ENCODE measurements around the gene FAM53A. TPM values are rescaled to one million over a fixed set of nuclear protein-coding genes. Genes with fewer than 3 reads are reported as not detected.

Gene FAM53A
- total RNA-seq, 2 experiments from 2014 or later = 0.94 to 2.8 TPM

DNA sequence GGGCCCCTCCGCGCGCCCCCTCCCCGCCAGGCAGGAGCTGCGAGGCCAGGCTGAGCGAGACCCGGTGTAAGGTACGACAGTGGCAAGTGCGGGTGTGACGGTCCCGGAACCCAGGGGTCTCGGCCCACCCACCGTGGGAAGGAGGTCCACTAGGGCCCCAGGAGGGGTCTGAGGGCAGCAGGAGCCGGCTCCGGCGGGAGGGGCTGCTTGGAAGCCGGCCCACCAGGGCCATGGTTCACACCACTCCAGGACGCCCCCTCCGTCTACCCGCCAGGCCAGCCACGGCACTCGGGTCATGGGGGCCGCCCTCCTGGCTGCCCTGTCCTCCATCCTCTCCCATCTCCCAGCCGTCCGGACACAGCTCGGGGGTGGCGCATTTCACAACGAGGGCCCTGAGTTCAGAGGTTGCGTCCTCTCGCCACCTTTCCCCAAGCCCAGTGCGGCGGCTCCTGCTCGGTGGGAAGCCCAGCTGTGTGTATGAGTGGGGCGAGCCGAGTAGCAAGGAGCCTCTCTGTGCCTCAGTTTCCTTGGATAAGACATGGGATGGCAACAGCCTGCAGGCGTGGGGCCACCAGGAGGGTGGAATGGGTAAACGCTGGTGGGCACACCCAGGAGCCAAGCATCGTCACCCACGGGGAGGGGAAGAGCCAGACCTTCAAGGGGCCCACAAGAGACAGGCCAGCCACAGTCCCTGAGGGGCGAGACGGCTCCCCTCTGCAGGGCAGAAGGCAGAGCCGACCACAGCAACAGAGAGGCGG, 81.3 kb downstream of the FAM53A start:
- CTCF ChIA-PET = no interaction called here
- POLR2A ChIA-PET = no interaction called here

DNA sequence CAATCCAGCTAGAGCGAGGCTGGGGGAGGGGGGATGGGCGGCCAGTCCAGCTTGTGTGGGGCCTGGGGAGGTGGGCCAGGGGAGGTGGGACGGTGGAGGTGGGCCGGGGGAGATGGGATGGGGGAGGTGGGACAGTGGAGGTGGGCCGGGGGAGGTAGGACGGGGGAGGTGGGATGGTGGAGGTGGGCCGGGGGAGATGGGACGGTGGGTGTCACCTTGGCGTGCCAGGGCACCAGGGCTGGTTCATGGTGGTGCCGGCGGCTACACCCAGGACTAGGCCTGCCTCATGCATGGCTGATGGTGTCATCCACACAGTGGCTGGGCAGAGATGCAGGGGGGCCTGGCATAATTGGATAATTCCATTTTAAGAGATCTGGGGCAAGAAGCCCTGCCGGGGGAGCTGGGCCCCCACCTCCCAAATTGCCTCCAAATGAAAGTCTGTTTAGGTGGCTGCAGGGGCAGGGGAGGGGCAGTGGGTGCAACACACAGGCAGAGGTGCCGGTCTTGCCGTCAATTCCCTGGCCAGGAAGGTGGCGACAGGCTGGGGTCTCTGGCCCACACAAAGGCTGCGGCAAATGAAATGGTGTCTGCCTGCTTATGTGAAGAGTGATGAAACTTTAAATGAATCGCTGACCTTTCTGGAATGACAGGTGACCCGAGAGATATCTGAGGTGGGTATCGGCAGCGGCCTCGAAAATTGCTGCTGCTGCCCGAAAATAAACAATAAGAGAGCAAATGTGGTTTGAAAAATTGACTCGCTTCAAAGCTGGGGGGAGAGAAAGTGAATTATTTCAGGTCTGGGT, 82.1 kb downstream of the FAM53A start:
- CTCF ChIA-PET = no interaction called here
- POLR2A ChIA-PET = no interaction called here

DNA sequence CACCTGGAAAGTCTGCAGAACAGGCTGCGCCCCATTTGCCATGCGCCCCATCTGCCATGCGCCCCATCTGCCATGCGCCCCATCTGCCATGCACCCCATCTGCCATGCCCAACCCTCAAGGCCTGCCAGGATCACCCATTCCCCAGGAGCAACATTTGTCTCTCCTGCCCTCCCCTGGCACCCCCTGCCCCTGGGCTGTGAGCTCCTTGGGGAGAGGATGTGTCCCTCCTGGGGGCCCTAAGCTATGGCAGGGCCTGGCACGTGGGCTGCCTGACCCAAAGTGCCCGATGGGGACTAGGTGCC, 82.6 kb downstream of the FAM53A start:
- POLR2A ChIA-PET = no interaction called here
- CTCF ChIA-PET = no interaction called here

DNA sequence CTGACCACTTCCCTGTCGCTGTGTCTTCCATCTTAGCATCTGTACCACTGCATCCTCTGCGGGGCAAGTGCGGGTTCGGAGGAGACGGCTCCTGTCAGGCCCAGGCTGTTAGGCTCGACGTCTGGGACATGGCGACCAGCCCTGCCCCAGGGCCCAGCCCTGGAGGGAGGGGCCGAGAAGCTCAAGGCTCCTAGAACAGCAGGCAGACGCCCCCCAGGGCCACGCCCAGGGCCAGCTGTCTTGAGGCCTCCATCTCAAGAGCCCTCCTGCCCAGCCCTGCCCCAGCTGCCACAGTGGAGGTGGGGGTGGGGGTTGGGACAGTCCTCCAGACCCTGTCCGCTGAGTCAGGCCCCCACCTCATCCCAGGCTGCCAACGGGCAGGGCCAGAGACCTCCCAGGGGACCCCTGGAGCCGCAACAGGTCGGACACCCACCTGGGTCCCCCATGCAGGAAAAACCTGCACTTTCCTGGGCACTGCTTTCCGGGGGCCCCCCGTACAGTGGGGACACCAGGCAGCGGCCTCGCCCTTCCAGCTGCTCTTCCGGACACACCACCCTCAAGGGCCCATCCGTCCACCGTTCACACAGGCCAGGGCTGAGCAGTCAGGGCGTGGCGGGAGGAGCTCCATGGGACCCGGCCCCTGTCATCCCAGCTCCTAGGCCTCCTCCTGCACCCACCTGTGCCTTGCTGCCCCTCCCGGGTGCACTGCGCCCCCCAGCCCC, 83.1 kb downstream of the FAM53A start:
- POLR2A ChIA-PET = no interaction called here
- CTCF ChIA-PET = no interaction called here

DNA sequence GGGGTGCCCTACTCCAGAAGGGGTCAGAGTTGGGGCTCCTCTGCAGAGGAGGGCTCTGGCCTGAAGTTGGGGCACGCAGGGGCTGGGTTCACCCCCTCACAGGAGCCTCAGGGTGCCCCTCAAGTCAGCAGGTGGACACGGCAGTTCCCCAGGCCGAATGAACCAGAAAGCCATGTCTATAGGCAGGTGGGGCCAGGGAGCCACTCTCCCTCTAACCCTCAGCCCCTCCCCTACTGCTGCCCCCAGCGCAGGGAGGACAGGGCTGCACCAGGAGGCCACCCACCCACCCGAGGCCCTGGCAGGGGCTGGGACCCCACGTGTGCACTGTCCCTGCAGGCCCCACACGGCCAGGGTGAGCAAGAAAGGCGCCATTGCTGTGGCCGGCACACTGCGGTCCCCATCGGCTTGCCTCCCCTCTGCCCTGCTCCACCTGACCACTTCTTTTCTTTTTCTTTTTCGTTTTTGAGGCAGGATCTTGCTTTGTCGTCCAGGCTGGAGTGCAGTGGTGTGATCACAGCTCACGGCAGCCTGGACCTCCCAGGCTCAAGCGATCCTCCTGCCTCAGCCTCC, 83.8 kb downstream of the FAM53A start:
- POLR2A ChIA-PET = no interaction called here

DNA sequence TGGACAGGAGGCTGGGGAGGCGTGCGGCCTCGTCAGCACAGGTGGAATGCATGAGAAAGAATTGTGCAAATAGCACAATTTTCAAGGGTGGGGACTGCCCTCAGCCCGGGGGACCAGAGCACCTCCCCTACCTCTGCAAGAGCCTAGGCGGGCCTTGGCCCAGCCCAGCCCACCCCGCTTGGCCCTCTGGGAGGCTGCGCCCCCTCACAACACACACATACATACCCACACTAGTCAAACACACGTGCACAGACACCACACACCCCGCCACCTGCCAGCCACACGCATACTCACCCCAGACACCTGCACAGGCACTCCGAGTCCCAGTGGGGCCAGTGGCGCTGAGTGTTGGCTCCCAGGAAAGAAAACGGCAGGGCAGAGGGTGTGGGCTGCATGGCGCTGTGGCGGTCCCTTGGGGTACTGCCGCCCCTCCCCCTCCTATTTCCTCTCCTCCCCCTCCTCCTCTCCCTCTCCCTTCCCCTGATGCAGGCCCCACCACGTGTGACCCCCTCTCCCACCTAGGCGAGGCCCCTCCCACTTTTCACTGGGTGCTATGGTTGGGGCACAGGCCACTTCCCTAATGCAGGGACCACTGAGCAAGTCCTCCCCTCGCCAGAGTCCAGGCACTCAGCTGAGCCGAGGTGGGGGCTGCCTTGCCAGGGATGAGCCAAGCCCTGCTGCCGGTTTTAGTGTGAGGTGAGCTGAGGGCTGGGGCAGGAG, 84.5 kb downstream of the FAM53A start:
- ChIA-PET POLR2A (no interaction called here), CTCF (no interaction called here)

More for the DNA sequence above, 83.8 kb downstream of the FAM53A start:
- CTCF ChIA-PET = no interaction called here

DNA sequence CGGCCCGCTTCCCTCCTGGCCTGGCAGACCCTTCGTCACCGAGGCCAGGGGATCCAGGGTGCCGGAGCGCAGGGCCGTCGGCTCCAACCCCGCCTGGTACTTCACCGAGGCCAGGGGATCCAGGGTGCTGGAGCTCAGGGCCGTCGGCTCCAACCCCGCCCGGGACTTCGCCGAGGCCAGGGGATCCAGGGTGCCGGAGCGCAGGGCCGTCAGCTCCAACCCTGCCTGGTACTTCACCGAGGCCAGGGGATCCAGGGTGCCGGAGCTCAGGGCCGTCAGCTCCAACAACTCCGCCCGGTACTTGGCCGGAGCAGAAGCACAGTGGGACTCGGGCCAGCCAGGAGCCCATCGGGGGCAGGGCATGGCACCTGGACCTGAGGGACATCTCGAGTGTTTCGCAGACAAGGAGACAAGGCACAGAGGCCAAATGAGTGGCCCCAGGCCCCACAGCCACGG, 85.1 kb downstream of the FAM53A start:
- POLR2A ChIA-PET = no interaction called here
- CTCF ChIA-PET = no interaction called here

DNA sequence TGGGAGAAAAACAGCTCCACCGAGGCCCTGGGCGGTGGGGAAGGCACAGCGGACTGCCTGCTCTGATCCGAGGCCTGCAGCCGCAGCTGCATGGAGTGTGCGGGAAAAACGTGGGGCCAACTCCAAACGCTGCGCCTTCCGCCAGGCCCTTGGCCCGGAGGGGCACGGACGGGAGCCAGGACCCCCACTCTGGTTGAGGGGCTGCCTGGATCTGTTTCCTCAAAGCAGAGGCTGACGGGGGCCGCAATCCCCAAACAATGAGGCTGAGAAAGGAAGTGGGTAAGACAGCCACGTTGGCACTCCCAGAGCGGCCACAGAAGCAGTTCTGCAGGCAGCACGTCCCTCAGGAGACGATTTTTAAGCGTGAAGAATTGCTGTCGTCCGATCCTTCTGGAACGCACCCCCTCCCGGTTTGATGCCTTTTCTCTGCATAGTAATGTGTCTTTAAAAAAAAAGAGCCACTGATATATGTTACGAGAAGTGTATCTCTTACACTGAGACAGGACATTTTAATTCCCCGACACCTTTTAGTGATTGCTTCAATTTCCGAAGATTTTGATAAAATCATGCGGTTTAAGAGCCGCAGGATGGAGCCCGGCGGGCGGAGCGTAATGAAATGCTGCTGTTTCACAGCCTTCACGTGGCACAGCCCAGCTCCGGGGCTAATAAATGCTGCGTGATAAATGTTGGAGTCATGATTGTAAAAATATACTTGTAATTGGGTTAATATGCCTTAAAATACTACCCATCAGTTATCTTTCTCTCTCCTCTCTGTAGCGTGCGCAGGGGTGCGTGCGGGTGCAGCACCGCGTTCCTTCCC, 85.7 kb downstream of the FAM53A start:
- ChIA-PET POLR2A (no interaction called here), CTCF (interaction anchor here (1.6 kb wide), 1 partner anchor 50 kb away, joined by 4 read pairs; no protein-coding TSS in a partner anchor)

DNA sequence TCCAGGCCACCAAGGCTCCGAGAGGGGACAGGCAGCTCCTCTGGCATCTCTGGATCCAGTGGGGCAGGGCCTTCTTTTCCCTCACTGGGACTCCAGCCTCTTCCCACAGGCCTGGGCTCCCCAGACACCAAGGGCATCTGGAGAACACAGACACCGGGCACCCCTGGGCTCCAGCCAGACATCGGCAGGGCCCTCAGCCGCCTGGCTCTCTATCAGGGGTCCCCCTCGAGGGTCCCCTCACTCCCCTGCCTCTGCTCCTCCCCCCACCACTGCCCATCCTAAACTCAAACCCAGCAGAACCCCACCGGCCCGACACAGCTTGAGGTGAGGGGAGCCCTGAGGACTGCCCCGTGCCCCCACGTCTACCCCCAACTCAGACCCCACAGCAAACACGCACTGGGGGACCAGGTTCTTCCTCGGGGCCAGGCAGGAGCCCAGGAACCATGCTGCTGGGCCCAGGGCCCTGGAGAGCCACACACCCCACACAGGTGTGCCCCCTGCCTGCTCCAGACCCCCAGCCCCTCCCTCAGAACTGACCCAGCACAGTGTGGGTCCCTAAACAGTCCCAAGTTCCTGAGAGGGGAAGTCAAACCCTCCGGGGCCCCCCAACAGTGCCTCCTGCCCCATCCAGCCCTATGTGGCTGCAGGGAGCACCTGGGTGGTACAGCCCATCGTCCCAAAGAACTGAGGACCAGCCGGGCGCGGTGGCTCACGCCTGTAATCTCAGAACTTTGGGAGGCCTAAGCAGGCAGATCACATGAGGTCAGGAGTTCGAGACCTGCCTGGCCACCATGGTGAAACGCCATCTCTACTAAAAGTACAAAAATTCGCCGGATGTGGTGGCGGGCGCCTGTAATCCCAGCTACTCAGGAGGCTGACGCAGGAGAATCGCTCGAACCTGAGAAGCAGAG, 86.8 kb downstream of the FAM53A start:
- ChIA-PET POLR2A (no interaction called here), CTCF (interaction anchor here (1.6 kb wide), 1 partner anchor 49 kb away, joined by 4 read pairs; no protein-coding TSS in a partner anchor)

DNA sequence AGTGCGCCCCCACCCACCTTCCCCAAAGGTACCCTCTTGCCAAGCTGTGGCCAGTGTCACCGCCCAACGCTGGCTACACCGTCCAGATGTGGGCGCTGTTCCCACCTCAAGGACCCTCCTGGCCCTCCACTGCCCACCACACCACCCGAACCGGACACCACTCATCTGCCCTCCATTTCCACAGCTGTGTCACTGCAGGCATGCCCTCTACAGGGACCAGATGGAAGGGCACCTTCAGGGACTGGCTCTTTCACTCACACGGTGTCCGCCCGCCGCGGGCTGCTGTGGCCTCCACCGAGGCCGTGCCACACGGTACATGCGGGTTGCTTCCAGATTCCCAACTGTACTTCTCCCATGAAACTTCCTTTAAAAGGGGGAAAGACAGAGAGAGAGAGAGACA, 87.7 kb downstream of the FAM53A start:
- ChIA-PET CTCF (no interaction called here), POLR2A (no interaction called here)

DNA sequence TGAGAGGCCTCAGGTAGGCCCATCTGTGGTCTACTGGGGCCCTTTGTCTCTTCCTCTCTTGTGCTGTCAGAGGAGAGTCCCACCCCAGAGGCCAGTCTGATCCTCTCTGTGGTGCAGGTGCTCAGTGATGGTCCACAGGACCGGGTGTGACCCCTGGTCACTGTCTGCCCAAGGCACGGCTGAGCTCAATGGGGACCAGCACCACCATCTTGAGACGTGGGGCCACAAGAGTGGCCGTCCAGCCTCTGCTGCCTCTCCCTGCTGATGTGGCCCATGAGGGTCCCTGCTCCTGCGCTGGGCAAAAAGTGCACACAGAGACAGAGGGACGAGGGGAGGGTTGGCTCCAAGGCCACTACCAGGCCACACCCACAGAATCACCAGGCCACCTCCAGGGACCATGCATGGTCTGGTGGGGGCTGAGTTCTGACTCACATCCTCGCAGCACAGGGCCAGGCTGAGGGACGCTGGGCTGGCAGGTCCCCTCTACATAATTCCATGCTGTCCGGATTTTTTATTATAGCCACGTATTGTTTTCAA, 88.3 kb downstream of the FAM53A start:
- ChIA-PET CTCF (no interaction called here), POLR2A (no interaction called here)

DNA sequence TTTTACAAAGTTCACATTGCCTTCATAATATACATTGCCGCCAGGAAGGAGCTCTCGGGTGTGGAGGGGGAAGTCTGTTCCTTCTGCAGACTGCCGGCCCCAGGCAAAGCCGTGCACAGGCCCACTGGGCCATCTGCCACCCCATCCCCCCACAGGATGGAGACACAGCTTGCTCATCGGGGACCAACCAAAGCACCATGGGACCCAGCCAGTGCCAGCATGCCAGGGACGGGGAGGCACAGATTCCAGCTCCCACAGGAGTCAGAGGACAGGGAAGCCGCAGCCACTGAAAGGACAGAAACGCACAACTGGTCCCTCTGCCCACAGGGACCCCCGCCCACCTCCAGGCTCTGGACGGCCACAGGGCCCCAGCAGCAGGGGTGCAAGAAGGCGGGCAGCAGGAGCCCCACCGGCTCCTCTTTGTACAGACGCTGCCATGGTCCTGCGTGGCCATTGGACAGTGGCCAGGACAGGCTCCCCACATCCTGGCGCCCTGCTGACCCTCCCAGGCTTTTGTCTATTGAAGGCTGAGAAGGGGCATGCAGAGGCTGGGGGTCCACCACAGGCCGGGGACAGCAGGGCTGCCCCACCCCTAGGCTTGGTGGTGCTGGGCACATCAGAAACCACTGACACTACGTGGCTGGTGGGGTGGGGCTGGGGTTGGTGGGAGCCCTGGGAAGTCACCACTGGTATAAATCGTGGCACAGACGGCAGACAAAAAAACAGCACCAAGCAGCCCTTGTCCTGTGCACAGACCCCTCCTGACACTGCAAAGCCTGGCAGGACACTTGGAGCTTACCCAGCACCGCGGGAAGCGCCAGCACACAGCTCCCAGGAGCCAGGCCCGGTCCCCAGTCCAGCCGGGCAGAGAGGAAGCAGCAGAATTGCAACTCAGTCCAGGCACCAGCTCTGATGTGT, 89.0 kb downstream of the FAM53A start:
- POLR2A ChIA-PET = no interaction called here

DNA sequence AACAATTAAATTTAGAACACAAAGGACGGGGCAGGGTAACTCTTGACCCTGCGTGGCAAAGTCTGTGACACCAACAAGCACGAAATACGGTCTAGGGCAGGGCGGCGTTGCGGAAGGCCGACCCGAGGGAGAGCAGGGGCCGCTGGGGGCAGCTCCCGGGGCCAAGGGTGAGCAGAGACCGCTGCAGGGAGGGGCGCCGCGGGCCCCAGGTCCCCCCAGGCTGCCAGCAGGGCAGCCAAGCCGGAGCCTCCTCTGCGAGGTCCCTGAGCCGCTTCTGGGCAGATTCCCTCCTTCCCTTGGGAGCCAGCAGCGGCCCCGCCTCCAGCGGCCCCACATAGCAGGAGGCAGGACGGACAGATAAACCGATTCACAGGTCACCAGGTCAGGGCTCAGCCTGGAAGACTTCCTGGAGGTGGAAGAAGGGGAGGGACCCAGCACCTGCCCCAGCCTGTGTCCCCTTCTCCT, 90.2 kb downstream of the FAM53A start:
- CTCF ChIA-PET = no interaction called here

More for the DNA sequence above, 89.0 kb downstream of the FAM53A start:
- CTCF ChIA-PET = no interaction called here

DNA sequence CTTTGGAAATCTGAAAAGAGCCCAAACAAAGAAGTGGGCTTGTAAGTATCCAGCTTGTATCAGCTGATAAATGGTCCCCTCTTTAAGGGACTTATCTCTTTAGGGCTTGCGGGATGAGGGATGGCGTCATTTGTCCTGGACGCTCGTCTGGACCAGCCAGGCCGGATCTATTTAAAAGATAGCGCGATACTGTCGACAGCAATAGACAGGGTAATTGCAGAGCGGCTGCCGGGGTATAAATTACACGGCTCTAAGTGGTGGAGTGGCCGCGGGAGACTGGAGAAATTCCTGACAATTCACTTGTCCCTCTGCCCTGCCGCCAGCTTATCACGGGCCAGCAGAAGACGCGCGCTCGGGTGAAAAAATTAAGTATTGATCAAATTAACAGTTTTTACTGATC, 90.7 kb downstream of the FAM53A start:
- ChIA-PET POLR2A (no interaction called here), CTCF (no interaction called here)

More for the DNA sequence above, 90.2 kb downstream of the FAM53A start:
- POLR2A ChIA-PET = no interaction called here

DNA sequence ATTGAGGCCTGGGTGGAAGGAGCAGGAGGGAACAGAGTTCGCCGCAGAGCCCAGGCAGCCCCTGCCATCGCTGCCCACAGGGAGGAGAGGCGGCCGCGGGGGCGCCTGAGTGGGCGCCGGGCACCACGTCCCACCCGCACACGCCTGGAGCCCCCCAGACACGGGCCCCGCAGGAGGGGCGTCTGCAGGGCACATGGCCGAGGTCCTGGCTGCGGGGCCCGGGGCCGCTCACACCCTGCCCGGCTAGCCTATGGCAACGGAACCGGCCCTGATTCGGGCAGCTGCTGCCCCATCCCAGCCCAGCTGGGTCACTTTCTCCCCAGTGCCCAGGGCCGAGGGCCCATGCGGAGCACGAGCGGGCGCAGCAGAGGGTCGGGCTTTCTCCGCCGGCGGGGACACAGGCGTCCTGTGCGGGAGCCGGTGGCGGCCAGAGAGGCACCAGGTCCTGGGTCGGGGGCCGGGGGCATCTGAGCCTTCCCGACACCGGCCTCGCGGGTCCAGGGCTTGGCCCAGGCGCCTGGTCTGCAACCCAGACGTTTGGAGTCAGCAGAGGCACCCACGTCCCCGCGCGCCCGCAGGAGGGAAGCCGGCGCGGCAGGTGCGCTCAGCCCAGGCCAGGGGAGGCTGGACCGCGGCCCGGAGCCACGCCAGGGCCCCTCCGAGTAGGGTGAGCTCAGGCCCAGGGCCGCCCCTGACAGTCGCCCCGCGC, 91.2 kb downstream of the FAM53A start:
- ChIA-PET CTCF (no interaction called here), POLR2A (no interaction called here)

DNA sequence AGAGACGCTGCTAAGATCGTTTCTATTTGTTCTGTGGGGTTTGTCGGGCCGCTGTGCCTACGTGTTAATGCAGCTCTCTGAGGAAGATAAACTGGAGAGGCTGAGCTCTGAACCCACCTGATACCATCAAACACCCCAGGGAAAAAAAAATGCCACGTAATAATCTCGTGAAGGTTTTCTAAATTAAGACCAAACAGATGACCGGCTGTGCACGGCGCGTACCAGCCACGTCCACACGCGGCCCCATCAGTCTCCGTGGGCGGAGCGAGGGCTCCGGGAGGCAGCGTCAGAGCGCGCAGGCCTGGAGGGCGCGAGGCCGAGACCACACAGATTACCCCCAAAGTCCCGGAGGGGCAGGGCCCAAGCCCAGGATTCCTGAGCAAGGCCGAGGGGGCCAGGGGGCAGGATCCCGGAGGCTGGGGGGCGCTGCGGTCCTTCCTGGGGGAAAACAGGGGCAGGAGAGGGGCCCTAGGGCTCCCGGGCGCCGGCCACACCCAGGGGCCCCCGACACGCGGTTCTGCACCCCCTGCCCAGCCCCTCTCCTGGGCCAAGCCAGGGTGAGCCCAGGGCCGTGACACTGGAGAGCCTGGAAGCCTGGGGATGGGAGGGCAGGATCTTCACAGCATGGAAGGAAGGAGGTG, 91.9 kb downstream of the FAM53A start:
- ChIA-PET POLR2A (no interaction called here), CTCF (no interaction called here)
